GM12872 (cell line): ENCODE data around the gene ARHGEF11.

Experiments used
- CTCF ChIP-seq: IDR thresholded peaks from 3 replicates; pipeline ENCODE4 v1.5.1; 2011; ENCODE audit warnings: low read depth, mild to moderate bottlenecking, low read length, moderate library complexity; ENCODE audit not compliant: insufficient read depth

The ARHGEF11 gene, protein sequence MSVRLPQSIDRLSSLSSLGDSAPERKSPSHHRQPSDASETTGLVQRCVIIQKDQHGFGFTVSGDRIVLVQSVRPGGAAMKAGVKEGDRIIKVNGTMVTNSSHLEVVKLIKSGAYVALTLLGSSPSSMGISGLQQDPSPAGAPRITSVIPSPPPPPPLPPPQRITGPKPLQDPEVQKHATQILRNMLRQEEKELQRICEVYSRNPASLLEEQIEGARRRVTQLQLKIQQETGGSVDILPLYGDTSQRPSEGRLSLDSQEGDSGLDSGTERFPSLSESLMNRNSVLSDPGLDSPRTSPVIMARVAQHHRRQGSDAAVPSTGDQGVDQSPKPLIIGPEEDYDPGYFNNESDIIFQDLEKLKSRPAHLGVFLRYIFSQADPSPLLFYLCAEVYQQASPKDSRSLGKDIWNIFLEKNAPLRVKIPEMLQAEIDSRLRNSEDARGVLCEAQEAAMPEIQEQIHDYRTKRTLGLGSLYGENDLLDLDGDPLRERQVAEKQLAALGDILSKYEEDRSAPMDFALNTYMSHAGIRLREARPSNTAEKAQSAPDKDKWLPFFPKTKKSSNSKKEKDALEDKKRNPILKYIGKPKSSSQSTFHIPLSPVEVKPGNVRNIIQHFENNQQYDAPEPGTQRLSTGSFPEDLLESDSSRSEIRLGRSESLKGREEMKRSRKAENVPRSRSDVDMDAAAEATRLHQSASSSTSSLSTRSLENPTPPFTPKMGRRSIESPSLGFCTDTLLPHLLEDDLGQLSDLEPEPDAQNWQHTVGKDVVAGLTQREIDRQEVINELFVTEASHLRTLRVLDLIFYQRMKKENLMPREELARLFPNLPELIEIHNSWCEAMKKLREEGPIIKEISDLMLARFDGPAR (N-terminal part only)

GRCh38 chr1:157045250-157046218, at the start of gene ARHGEF11:
Gene ARHGEF11, minus strand, starts transcription at chr1:157045742. Its CDS starts 1,412 bp downstream, at chr1:157044330.
- no peak for TF ChIP-seq CTCF

DNA sequence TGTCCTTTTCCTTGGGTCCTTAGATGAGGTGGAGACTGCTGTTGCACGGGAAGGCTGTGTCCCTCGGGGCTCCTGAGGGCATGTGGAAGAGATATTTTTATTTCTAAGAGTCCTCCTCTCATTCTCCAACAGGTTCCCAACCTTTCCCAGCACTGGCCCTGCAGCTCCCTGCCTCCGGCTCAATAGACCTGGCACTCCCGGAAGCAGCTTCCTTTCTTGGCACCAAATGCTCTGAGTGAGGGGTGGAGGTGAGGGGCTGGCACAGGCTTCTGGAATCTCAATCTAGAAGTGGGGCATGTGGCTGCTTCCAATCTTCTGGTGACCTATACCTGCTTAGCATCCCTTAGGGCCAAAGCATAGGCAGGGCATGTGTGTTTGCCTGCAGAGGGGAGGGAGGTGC, 49.5 kb upstream of the ARHGEF11 start:
- TF ChIP-seq CTCF = no peak

- no peak for TF ChIP-seq CTCF
Measured at GRCh38 chr1:157092831-157093230, 47.3 kb upstream of the ARHGEF11 start.

DNA sequence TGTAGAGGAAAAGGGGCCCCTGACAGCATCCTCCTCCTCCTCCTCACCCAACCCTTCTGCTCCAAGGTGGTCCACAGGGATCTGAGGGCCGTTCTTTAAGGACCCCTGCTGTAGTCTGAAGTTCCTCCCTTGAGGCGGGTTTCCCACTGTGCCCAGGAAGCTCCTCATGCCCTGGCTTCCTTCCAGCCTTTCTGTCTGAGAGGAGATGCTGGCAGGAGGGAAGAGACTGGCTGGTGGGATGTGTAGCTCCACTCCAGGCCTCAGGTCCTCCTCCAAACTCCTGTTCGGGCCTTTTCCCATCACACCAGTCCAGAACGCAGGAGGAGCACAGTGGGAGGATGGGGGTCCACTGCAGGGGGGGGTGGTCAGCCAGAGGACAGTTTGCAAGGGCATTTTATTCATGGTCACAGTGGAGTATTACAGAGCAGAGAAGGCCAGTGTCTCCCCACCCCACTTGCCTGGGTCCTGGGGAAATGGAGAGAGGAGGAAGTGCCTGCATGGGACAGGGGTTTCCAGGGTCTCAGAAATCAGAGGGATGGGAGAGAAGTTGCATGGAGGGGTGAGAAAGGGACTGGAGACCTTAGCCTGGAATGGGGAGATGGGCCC, 46.2 kb upstream of the ARHGEF11 start:
- TF ChIP-seq CTCF = no peak

- TF ChIP-seq CTCF = no peak
Measured at GRCh38 chr1:157091186-157091585, 45.6 kb upstream of the ARHGEF11 start.

- no peak for TF ChIP-seq CTCF
Measured at GRCh38 chr1:157090771-157091170, 45.2 kb upstream of the ARHGEF11 start.
